Aorta (tissue), 5 donors: Measurements from ENCODE around the gene TRAPPC3. TPM values are rescaled to one million over a fixed set of nuclear protein-coding genes. Genes with fewer than 3 reads are reported as not detected.

ENCODE experiments used
- ATAC-seq: fragments of 200-7000 bp; cut with Tn5 transposase; one replicate; pipeline ENCODE4 v1.9.1; 2022; ENCODE audit warnings: moderate library complexity; ENCODE audit not compliant: low FRiP score
- DNase-seq, 2 donors: peaks; one replicate each; pipeline ENCODE4 v3.0.0-alpha.2; 2020
- H3K27ac ChIP-seq, 2 donors: one replicate each; pipeline ENCODE4 v1.5.1; 2013; ENCODE audit warnings: low read length in 2 of 2, mild to moderate bottlenecking in 2 of 2, moderate library complexity in 2 of 2, control low read depth in 1 of 2, inconsistent platforms in 1 of 2, low read depth in 1 of 2
- H3K27me3 ChIP-seq, 2 donors: one replicate each; pipeline ENCODE4 v1.6.1; 2013; ENCODE audit warnings: control low read depth in 1 of 2, low read length in 1 of 2, mild to moderate bottlenecking in 1 of 2, moderate library complexity in 1 of 2; ENCODE audit not compliant: insufficient read depth in 2 of 2, control insufficient read depth in 1 of 2
- H3K36me3 ChIP-seq, 2 donors: one replicate each; pipeline ENCODE4 v1.6.1; 2013; ENCODE audit warnings: control low read depth in 1 of 2, low read length in 1 of 2, mild to moderate bottlenecking in 1 of 2; ENCODE audit not compliant: insufficient read depth in 2 of 2, control insufficient read depth in 1 of 2
- H3K4me1 ChIP-seq, 2 donors: one replicate each; pipeline ENCODE4 v1.6.1; 2013; ENCODE audit warnings: low read length in 2 of 2, control low read depth in 1 of 2, mild to moderate bottlenecking in 1 of 2, moderate library complexity in 1 of 2; ENCODE audit not compliant: insufficient read depth in 2 of 2, control insufficient read depth in 1 of 2
- H3K4me3 ChIP-seq, 2 donors: one replicate each; pipeline ENCODE4 v1.5.1; 2013; ENCODE audit warnings: low read length in 2 of 2, control low read depth in 1 of 2, mild to moderate bottlenecking in 1 of 2
- H3K9me3 ChIP-seq: one replicate; pipeline ENCODE4 v1.6.1; 2013; ENCODE audit warnings: mild to moderate bottlenecking, low read length; ENCODE audit not compliant: control insufficient read depth
- WGBS, 2 donors: extraction: QIAGEN DNeasy Blood & Tissue Kit; methylation state at CpG; one replicate each; pipeline ENCODE4 v1.1.7; 2013; 5-methylcytosine and 5-hydroxymethylcytosine counted together
- intact Hi-C, 2 donors: fragments of 100-400 bp; cut with DNase I; formaldehyde crosslinking; loops; one replicate each; pipeline versions ENCODE4 v1.14.2 to v1.15.0; 2022
- polyA plus RNA-seq, 2 donors: library from polyadenylated mRNA; stranded (reverse); fragments of 200-250 nt; gene quantifications; one replicate each; pipeline ENCODE4 v1.2.3, GENCODE V29; 2013
- total RNA-seq, 2 donors: library from RNA; stranded (reverse); fragmentation: NEBNext Ultra II Directional; extraction: Animal tissue kit (Norgen Biotek cat#: 25700); gene quantifications; one replicate each; pipeline ENCODE4 v1.2.1, GENCODE V29; 2021
- donor health status: healthy with polysubstance abuse.
- donor health status: Bipolar disorder and iron deficiency.
- donor health status: DM: no; HTN: no; CAD: no.
- donor health status: DM: no; HTN: no; CAD: no.
- donor health status: DM: yes; HTN: yes; CAD: no.

The TRAPPC3 gene
- total and polyA plus RNA-seq, 4 donors = 55.6 to 90.7 (median 71.4) TPM

GRCh38 chr1:36136535-36136934 lies 12.8 kb downstream of the TRAPPC3 start:
- no peak overlapping the region for H3K4me3 ChIP-seq
- H3K4me1 ChIP-seq = peaks cover 1 to 5% of the 10 kb centered on the region in 2 donors
- ATAC-seq = peak; percentile 71
- no peaks in the 10 kb centered on the region for H3K9me3 ChIP-seq
- H3K27me3 ChIP-seq = no peaks in the 10 kb centered on the region
- 0 to 10% methylated on average over 1 of the region's 1 CpG for WGBS, 2 donors
- H3K27ac ChIP-seq = peak overlapping the region; percentile 84 to 99
- intact Hi-C loops = loop anchor here in 1 of 2 donors (1.0 kb wide), 1 partner anchor 21 kb away; no protein-coding TSS in a partner anchor
- H3K36me3 ChIP-seq = peaks cover 0 to 6% of the 10 kb centered on the region in 2 donors
- DNase-seq = peak in 1 of 2 donors; percentile 84

GRCh38 chr1:36135796-36136195 lies 13.5 kb downstream of the TRAPPC3 start:
- Histone ChIP-seq H3K4me1 (peaks cover 0 to 1% of the 10 kb centered on the region in 2 donors), H3K27ac (peak overlapping the region; percentile 84 to 99), H3K27me3 (no peaks in the 10 kb centered on the region), H3K4me3 (no peak overlapping the region), H3K9me3 (no peaks in the 10 kb centered on the region), H3K36me3 (peaks cover 0 to 6% of the 10 kb centered on the region in 2 donors)
- intact Hi-C loops = loop anchor here (1.0 to 2.0 kb wide), 2 partner anchors 20 to 37 kb away; no protein-coding TSS in a partner anchor
- DNase-seq = no peak
- ATAC-seq = no peak

GRCh38 chr1:36135330-36135667 lies 14.0 kb downstream of the TRAPPC3 start:
- peak overlapping the region; percentile 84 to 99 for H3K27ac ChIP-seq
- ATAC-seq = no peak
- H3K4me1 ChIP-seq = peaks cover 0 to 1% of the 10 kb centered on the region in 2 donors

GRCh38 chr1:36134505-36135329 lies 14.6 kb downstream of the TRAPPC3 start:
- Histone ChIP-seq H3K4me1 (peaks cover 0 to 1% of the 10 kb centered on the region in 2 donors), H3K36me3 (peaks cover 0 to 2% of the 10 kb centered on the region in 2 donors), H3K9me3 (no peaks in the 10 kb centered on the region), H3K27ac (peak overlapping the region; percentile 84 to 99), H3K4me3 (no peak overlapping the region), H3K27me3 (no peaks in the 10 kb centered on the region)
- intact Hi-C loops = loop anchor here (1.0 to 2.0 kb wide), 2 partner anchors 35 to 36 kb away; no protein-coding TSS in a partner anchor
- ATAC-seq (peak; percentile 84), DNase-seq (peak; percentile 72 to 85)
- WGBS, 2 donors = 50 to 57% methylated on average over 7 of the region's 7 CpGs

More at GRCh38 chr1:36135330-36135667, 14.0 kb downstream of the TRAPPC3 start:
- no peak for DNase-seq
- no peaks in the 10 kb centered on the region for H3K9me3 ChIP-seq
- 49 to 52% methylated on average over 6 of the region's 6 CpGs for WGBS, 2 donors
- H3K36me3 ChIP-seq = peaks cover 0 to 6% of the 10 kb centered on the region in 2 donors
- intact Hi-C loops = loop anchor here in 1 of 2 donors (2.0 kb wide), 1 partner anchor 36 kb away; no protein-coding TSS in a partner anchor
- no peaks in the 10 kb centered on the region for H3K27me3 ChIP-seq
- H3K4me3 ChIP-seq = no peak overlapping the region

DNA sequence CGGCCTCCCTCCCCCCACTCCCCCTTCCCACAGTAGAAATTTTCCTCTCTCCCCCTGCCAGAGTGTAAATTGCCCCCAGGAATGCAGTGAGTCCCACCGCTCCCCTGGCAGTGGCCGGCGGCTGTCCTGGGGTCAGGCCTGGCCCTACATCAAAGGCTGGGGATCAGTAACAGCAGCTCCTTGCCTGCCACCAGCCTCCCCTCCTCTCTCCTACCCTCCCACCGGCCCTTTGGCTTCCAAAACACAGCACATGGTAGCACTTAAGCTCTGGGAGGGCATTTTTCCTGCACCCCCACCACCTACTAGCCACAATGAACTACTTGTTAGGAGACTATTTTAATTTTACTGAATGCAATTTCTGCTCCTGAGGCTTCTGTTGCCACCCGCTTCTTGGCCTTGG lies 15.3 kb downstream of the TRAPPC3 start:
- DNase-seq (no peak), ATAC-seq (no peak)
- WGBS, 2 donors = 76 to 77% methylated on average over 6 of the region's 6 CpGs
- peaks cover 0 to 2% of the 10 kb centered on the region in 2 donors for H3K36me3 ChIP-seq
- H3K27me3 ChIP-seq = no peaks in the 10 kb centered on the region
- H3K4me1 ChIP-seq = peaks cover 0 to 1% of the 10 kb centered on the region in 2 donors
- no peaks in the 10 kb centered on the region for H3K9me3 ChIP-seq
- H3K4me3 ChIP-seq = no peak overlapping the region
- intact Hi-C loops = loop anchor here (1.0 to 2.0 kb wide), 2 partner anchors 35 kb away; no protein-coding TSS in a partner anchor
- H3K27ac ChIP-seq = peak overlapping the region in 1 of 2 donors; percentile 3

DNA sequence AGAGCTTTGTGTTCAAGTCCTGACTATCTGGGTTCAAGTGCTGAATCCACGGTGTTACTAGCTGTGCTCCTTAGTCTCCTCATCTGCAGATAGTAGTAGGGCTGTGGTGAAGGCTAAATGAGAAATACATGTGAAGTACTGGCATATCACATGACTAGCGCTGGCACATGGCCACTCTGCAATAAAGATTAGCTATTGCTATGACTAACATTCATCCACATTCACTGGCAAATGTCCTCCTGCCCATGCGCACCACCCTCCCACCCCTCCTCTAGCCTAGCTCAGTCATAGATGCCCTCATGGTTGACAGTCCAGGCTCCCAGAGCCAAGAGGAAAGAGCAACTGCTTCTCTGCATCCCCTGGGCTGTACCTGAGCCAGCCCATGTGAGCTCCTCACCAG lies 15.8 kb downstream of the TRAPPC3 start:
- Histone ChIP-seq H3K9me3 (no peaks in the 10 kb centered on the region), H3K36me3 (peaks cover 0 to 2% of the 10 kb centered on the region in 2 donors), H3K4me1 (peaks cover 0 to 1% of the 10 kb centered on the region in 2 donors), H3K27me3 (no peaks in the 10 kb centered on the region), H3K4me3 (no peak overlapping the region), H3K27ac (no peak overlapping the region)
- intact Hi-C loops = no loop called here
- ATAC-seq = peak; percentile 45
- WGBS, 2 donors = 65 to 71% methylated on average over 3 of the region's 3 CpGs
- peak; percentile 86 to 94 for DNase-seq

DNA sequence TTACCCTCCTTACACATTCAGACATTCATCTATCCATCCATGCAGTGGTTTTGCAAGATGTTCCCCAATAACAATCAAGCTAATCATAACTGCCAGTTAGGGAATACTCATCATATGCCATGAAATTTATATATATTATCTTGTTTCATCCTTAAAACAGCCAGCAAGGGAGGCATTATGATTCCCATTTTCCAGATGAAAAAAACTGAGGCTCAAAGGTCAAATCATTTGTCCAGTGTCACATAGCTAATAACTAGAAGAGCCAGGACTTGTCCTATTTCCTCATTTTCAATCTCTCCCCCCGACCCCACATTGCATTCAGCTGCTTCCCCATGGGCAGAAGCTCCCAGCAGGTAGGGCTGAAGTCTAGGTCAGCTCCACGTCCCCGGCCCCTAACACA lies 17.3 kb downstream of the TRAPPC3 start:
- no peak overlapping the region for H3K27ac ChIP-seq
- ATAC-seq = no peak
- DNase-seq = no peak
- WGBS, 2 donors = 84 to 89% methylated on average over 3 of the region's 3 CpGs
- no peak overlapping the region for H3K4me3 ChIP-seq
- no peaks in the 10 kb centered on the region for H3K9me3 ChIP-seq
- no peaks in the 10 kb centered on the region for H3K27me3 ChIP-seq
- no peaks in the 10 kb centered on the region for H3K36me3 ChIP-seq
- intact Hi-C loops = no loop called here
- peaks cover 0 to 1% of the 10 kb centered on the region in 2 donors for H3K4me1 ChIP-seq

- Histone ChIP-seq H3K9me3 (no peaks in the 10 kb centered on the region), H3K4me3 (no peak overlapping the region), H3K27me3 (no peaks in the 10 kb centered on the region), H3K4me1 (no peaks in the 10 kb centered on the region), H3K27ac (no peak overlapping the region), H3K36me3 (no peaks in the 10 kb centered on the region)
- intact Hi-C loops = no loop called here
- ATAC-seq = no peak
- 97 to 98% methylated on average over 3 of the region's 3 CpGs for WGBS, 2 donors
- DNase-seq = no peak
These were observed 20.4 kb downstream of the TRAPPC3 start for GRCh38 chr1:36128905-36129206.
